BLaER1 treated with 17β-estradiol and CSF1 and Interleukin-3, amounts not matched to agents 10 nM and 100 nM (cell line): ENCODE results near the gene TMEM86B.

Experiments used
- H3K27ac ChIP-seq, 11 experiments: shearing (Covaris generic); formaldehyde crosslinking; 2 replicates each; pipeline ENCODE4 v1.8.1; 2022
- H3K27me3 ChIP-seq, 11 experiments: shearing (Covaris generic); formaldehyde crosslinking; 2 replicates each; pipeline ENCODE4 v1.8.1; 2022
- H3K36me3 ChIP-seq, 11 experiments: shearing (Covaris generic); formaldehyde crosslinking; 2 replicates each; pipeline ENCODE4 v1.8.1; 2022
- H3K4me1 ChIP-seq, 10 experiments: shearing (Covaris generic); formaldehyde crosslinking; 2 replicates each; pipeline ENCODE4 v1.8.1; 2022
- H3K4me2 ChIP-seq, 11 experiments: shearing (Covaris generic); formaldehyde crosslinking; 2 replicates each; pipeline ENCODE4 v1.8.1; 2022
- H3K4me3 ChIP-seq, 10 experiments: shearing (Covaris generic); formaldehyde crosslinking; 2 replicates each; pipeline ENCODE4 v1.8.1; 2022
- H3K9ac ChIP-seq, 11 experiments: shearing (Covaris generic); formaldehyde crosslinking; 2 replicates each; pipeline ENCODE4 v1.8.1; 2022
- H3K9me3 ChIP-seq, 11 experiments: shearing (Covaris generic); formaldehyde crosslinking; replicated peaks in 1 of 11; 2 replicates each; pipeline ENCODE4 v1.8.1; 2022
- H4K20me1 ChIP-seq, 11 experiments: shearing (Covaris generic); formaldehyde crosslinking; 2 replicates each; pipeline ENCODE4 v1.8.1; 2022
- Cebpa-rat ChIP-seq, 11 experiments: shearing (Covaris generic); IDR thresholded peaks; 2 replicates each; pipeline ENCODE4 v1.8.1; 2022

Gene TMEM86B

GRCh38 chr19:55269299-55269698, 40.7 kb upstream of the TMEM86B start:
- peaks cover 28 to 77% (median 66%) of the 10 kb centered on the region in 11 experiments for H3K36me3 ChIP-seq
- no peak overlapping the region for H3K27ac ChIP-seq

GRCh38 chr19:55266840-55267239, 38.3 kb upstream of the TMEM86B start:
- Histone ChIP-seq H3K9me3 (peaks cover 12 to 20% (median 17%) of the 10 kb centered on the region in 11 experiments; a peak in 21 of 22 replicates), H3K36me3 (peaks cover 20 to 64% (median 50%) of the 10 kb centered on the region in 11 experiments), H4K20me1 (peaks cover 0 to 4% (median 0%) of the 10 kb centered on the region in 11 experiments; a peak in 3 of 22 replicates), H3K9ac (no peak overlapping the region), H3K27me3 (no peaks in the 10 kb centered on the region), H3K27ac (no peak overlapping the region), H3K4me3 (no peak overlapping the region), H3K4me1 (no peaks in the 10 kb centered on the region), H3K4me2 (no peak overlapping the region)
- TF ChIP-seq Cebpa-rat (IDR thresholded peaks at IDR 0.05) = no peak

More at GRCh38 chr19:55269299-55269698, 40.7 kb upstream of the TMEM86B start:
- Histone ChIP-seq H3K4me3 (no peak overlapping the region), H3K4me1 (no peaks in the 10 kb centered on the region), H3K9me3 (peaks cover 12 to 20% (median 17%) of the 10 kb centered on the region in 11 experiments; a peak in 21 of 22 replicates), H3K27me3 (no peaks in the 10 kb centered on the region), H4K20me1 (peaks cover 0 to 4% (median 0%) of the 10 kb centered on the region in 11 experiments; a peak in 3 of 22 replicates), H3K9ac (no peak overlapping the region), H3K4me2 (no peak overlapping the region)
- TF ChIP-seq Cebpa-rat (IDR thresholded peaks at IDR 0.05) = no peak

- Histone ChIP-seq H3K4me2 (no peak overlapping the region), H3K4me3 (no peak overlapping the region), H3K9me3 (peaks cover 12 to 20% (median 17%) of the 10 kb centered on the region in 11 experiments; a peak in 21 of 22 replicates), H3K4me1 (no peaks in the 10 kb centered on the region), H3K36me3 (peaks cover 22 to 60% (median 45%) of the 10 kb centered on the region in 11 experiments), H3K9ac (no peak overlapping the region), H4K20me1 (peaks cover 0 to 4% (median 0%) of the 10 kb centered on the region in 11 experiments; a peak in 3 of 22 replicates), H3K27me3 (no peaks in the 10 kb centered on the region), H3K27ac (no peak overlapping the region)
- no peak for TF ChIP-seq Cebpa-rat (IDR thresholded peaks at IDR 0.05)
These were observed 37.8 kb upstream of the TMEM86B start for GRCh38 chr19:55266404-55266803.

- no peak for TF ChIP-seq Cebpa-rat (IDR thresholded peaks at IDR 0.05)
- Histone ChIP-seq H3K9me3 (peaks cover 12 to 20% (median 17%) of the 10 kb centered on the region in 11 experiments; a peak in 21 of 22 replicates), H3K36me3 (peaks cover 22 to 54% (median 41%) of the 10 kb centered on the region in 11 experiments)
These were observed 37.3 kb upstream of the TMEM86B start for GRCh38 chr19:55265723-55266386.

GRCh38 chr19:55265173-55265572, 36.6 kb upstream of the TMEM86B start:
- Histone ChIP-seq H3K27ac (no peak overlapping the region), H3K9ac (no peak overlapping the region), H3K4me2 (no peak overlapping the region), H3K27me3 (no peaks in the 10 kb centered on the region), H3K36me3 (peaks cover 22 to 48% (median 37%) of the 10 kb centered on the region in 11 experiments), H3K4me1 (peaks cover 8 to 12% (median 9%) of the 10 kb centered on the region in 10 experiments), H3K4me3 (no peak overlapping the region), H4K20me1 (peaks cover 0 to 3% (median 0%) of the 10 kb centered on the region in 11 experiments; a peak in 3 of 22 replicates), H3K9me3 (peaks cover 12 to 20% (median 17%) of the 10 kb centered on the region in 11 experiments; a peak in 21 of 22 replicates)
- TF ChIP-seq Cebpa-rat (IDR thresholded peaks at IDR 0.05) = no peak

More at GRCh38 chr19:55265723-55266386, 37.3 kb upstream of the TMEM86B start:
- Histone ChIP-seq H3K27ac (no peak overlapping the region), H3K4me1 (peaks cover under 1 to 5% (median 2%) of the 10 kb centered on the region in 10 experiments; a peak in 16 of 20 replicates), H4K20me1 (peaks cover 0 to 4% (median 0%) of the 10 kb centered on the region in 11 experiments; a peak in 3 of 22 replicates), H3K9ac (no peak overlapping the region), H3K27me3 (no peaks in the 10 kb centered on the region), H3K4me3 (no peak overlapping the region), H3K4me2 (no peak overlapping the region)

GRCh38 chr19:55264531-55264930, 36.0 kb upstream of the TMEM86B start:
- Histone ChIP-seq H3K36me3 (peaks cover 21 to 41% (median 32%) of the 10 kb centered on the region in 11 experiments), H3K4me3 (no peak overlapping the region), H3K27ac (no peak overlapping the region), H3K4me1 (peaks cover 14 to 18% (median 16%) of the 10 kb centered on the region in 10 experiments), H3K4me2 (no peak overlapping the region), H3K9ac (no peak overlapping the region), H3K27me3 (no peaks in the 10 kb centered on the region), H4K20me1 (peaks cover 0 to 3% (median 0%) of the 10 kb centered on the region in 11 experiments; a peak in 2 of 22 replicates), H3K9me3 (peaks cover 12 to 20% (median 17%) of the 10 kb centered on the region in 11 experiments; a peak in 21 of 22 replicates)
- no peak for TF ChIP-seq Cebpa-rat (IDR thresholded peaks at IDR 0.05)

- Histone ChIP-seq H4K20me1 (peaks cover 7 to 15% (median 11%) of the 10 kb centered on the region in 11 experiments; a peak in 21 of 22 replicates), H3K27ac (no peak overlapping the region), H3K4me1 (peaks cover 14 to 19% (median 17%) of the 10 kb centered on the region in 10 experiments), H3K9ac (no peak overlapping the region), H3K9me3 (peaks cover 7 to 12% (median 11%) of the 10 kb centered on the region in 11 experiments; a peak in 21 of 22 replicates), H3K36me3 (peaks cover 9 to 25% (median 17%) of the 10 kb centered on the region in 11 experiments; a peak in 21 of 22 replicates), H3K27me3 (no peaks in the 10 kb centered on the region), H3K4me3 (no peak overlapping the region), H3K4me2 (no peak overlapping the region)
- TF ChIP-seq Cebpa-rat (IDR thresholded peaks at IDR 0.05) = no peak
These were observed 33.8 kb upstream of the TMEM86B start for GRCh38 chr19:55262359-55262758.

- Histone ChIP-seq H3K27ac (no peak overlapping the region), H3K9ac (no peak overlapping the region), H3K4me1 (peaks cover 20 to 26% (median 23%) of the 10 kb centered on the region in 10 experiments), H4K20me1 (peaks cover 13 to 22% (median 18%) of the 10 kb centered on the region in 11 experiments), H3K9me3 (peaks cover under 1 to 6% (median 4%) of the 10 kb centered on the region in 11 experiments; a peak in 21 of 22 replicates), H3K4me3 (no peak overlapping the region), H3K36me3 (peaks cover 2 to 19% (median 10%) of the 10 kb centered on the region in 11 experiments; a peak in 18 of 22 replicates), H3K4me2 (no peak overlapping the region), H3K27me3 (no peaks in the 10 kb centered on the region)
- TF ChIP-seq Cebpa-rat (IDR thresholded peaks at IDR 0.05) = no peak
These were observed 33.1 kb upstream of the TMEM86B start for GRCh38 chr19:55261671-55262126.
